GM12878 (cell line): Measurements from ENCODE around the gene MTFP1. TPM values are rescaled to one million over a fixed set of nuclear protein-coding genes. Genes with fewer than 3 reads are reported as not detected.

Source experiments
- ATAC-seq: fragments of 200-7000 bp; cut with Tn5 transposase; 3 replicates; pipeline ENCODE4 v1.9.1; 2020; ENCODE audit warnings: mild to moderate bottlenecking, moderate library complexity
- BruUV-seq: library from RNA; stranded (reverse); fragments of 400-500 nt; replicated peaks from 2 replicates; lab custom pipeline; 2021; lab: Mats Ljungman, UMichigan
- CTCF ChIA-PET: fragments of 300-600 bp; sonication (Branson Sonifier 250); formaldehyde crosslinking; extraction: SDS; loops from one replicate; lab custom pipeline; 2021; ENCODE audit warnings: inconsistent platforms; lab: Yijun Ruan, JAX
- POLR2A ChIA-PET: fragments of 350-600 bp; formaldehyde crosslinking; extraction: SDS; loops from one replicate; lab custom pipeline; 2021; ENCODE audit warnings: inconsistent platforms; lab: Charles Lee
- RAD21 ChIA-PET: fragments of 300-600 bp; sonication (Branson Sonifier 250); formaldehyde crosslinking; loops from one replicate; lab custom pipeline; 2023; ENCODE audit warnings: antibody characterized with exemption; ENCODE audit not compliant: unreplicated experiment; lab: Charles Lee
- SMC1A ChIA-PET: fragments of 300-600 bp; sonication (Branson Sonifier 250); formaldehyde crosslinking; loops from one replicate; lab custom pipeline; 2023; ENCODE audit not compliant: unreplicated experiment, uncharacterized antibody; lab: Charles Lee
- DNase-seq: peaks from one replicate; pipeline ENCODE4 v3.0.0-alpha.2; 2011; ENCODE audit warnings: low read depth, low spot score
- FAIRE-seq: peaks from 3 replicates; lab custom pipeline; 2011; peaks lifted over from hg19 to GRCh38; lab: Jason Lieb, UNC
- H2AFZ ChIP-seq: 2 replicates; pipeline ENCODE4 v1.6.0; 2011; ENCODE audit warnings: low read depth, low read length, control low read depth; ENCODE audit not compliant: control insufficient read depth
- H3K27ac ChIP-seq: 2 replicates; pipeline ENCODE4 v1.5.1; 2011; ENCODE audit warnings: control low read depth; ENCODE audit not compliant: control insufficient read depth, insufficient read depth
- H3K27me3 ChIP-seq, 2 experiments: replicated peaks in 1 of 2; 2 replicates each; pipeline versions ENCODE4 v1.6.0 to v1.6.1; 2011; ENCODE audit warnings: low read length in 1 of 2; ENCODE audit not compliant: control insufficient read depth in 2 of 2, insufficient read depth in 2 of 2
- H3K36me3 ChIP-seq, 2 experiments: 2 replicates each; pipeline ENCODE4 v1.5.1; 2011; ENCODE audit warnings: low read length in 1 of 2; ENCODE audit not compliant: control insufficient read depth in 2 of 2, insufficient read depth in 2 of 2
- H3K4me1 ChIP-seq: 2 replicates; pipeline ENCODE4 v1.6.1; 2011; ENCODE audit warnings: mild to moderate bottlenecking, low read length, moderate library complexity, mixed read lengths; ENCODE audit not compliant: control insufficient read depth, insufficient read depth
- H3K4me2 ChIP-seq: 2 replicates; pipeline ENCODE4 v1.6.0; 2011; ENCODE audit warnings: control low read depth; ENCODE audit not compliant: control insufficient read depth, insufficient read depth
- H3K4me3 ChIP-seq: fragments of 200-600 bp; sonication (generic); 2 replicates; pipeline ENCODE4 v1.5.1; 2016
- H3K79me2 ChIP-seq: 2 replicates; pipeline ENCODE4 v1.6.0; 2011; ENCODE audit warnings: low read length; ENCODE audit not compliant: control insufficient read depth, insufficient read depth
- H3K9ac ChIP-seq: 2 replicates; pipeline ENCODE4 v1.8.0; 2011; ENCODE audit warnings: low read length, control low read depth, mixed read lengths; ENCODE audit not compliant: control insufficient read depth, insufficient read depth
- H3K9me3 ChIP-seq: replicated peaks from 3 replicates; pipeline ENCODE4 v1.5.1; 2011; ENCODE audit warnings: mild to moderate bottlenecking, low read length; ENCODE audit not compliant: control insufficient read depth, insufficient read depth
- H4K20me1 ChIP-seq: 2 replicates; pipeline ENCODE4 v1.6.0; 2011; ENCODE audit not compliant: control insufficient read depth, insufficient read depth
- CBX5 ChIP-seq: sonication (generic); IDR thresholded peaks from 2 replicates; pipeline ENCODE4 v1.6.1; 2016; ENCODE audit warnings: low read depth, moderate library complexity, mild to moderate bottlenecking, inconsistent platforms
- CHD2 ChIP-seq: IDR thresholded peaks from 2 replicates; pipeline ENCODE4 v1.6.1; 2011; ENCODE audit warnings: low read depth, low read length, improper control_type of control experiment, borderline replicate concordance
- CHD4 ChIP-seq: fragments of 200-600 bp; sonication (generic); IDR thresholded peaks from 2 replicates; pipeline ENCODE4 v1.6.1; 2016; ENCODE audit warnings: mild to moderate bottlenecking
- CUX1 ChIP-seq: IDR thresholded peaks from 2 replicates; pipeline ENCODE4 v1.6.1; 2012; ENCODE audit warnings: improper control_type of control experiment, low read depth, low read length; ENCODE audit not compliant: insufficient replicate concordance
- DPF2 ChIP-seq: fragments of 450-650 bp; IDR thresholded peaks from 2 replicates; pipeline ENCODE4 v1.6.1; 2017; ENCODE audit warnings: mild to moderate bottlenecking
- FOXK2 ChIP-seq: fragments of 450-650 bp; IDR thresholded peaks from 2 replicates; pipeline ENCODE4 v1.6.1; 2017; ENCODE audit warnings: mild to moderate bottlenecking, moderate library complexity
- HCFC1 ChIP-seq: fragments of 150-350 bp; IDR thresholded peaks from 2 replicates; pipeline ENCODE4 v1.6.1; 2014; ENCODE audit warnings: low read length
- NR2C1 ChIP-seq: fragments of 450-650 bp; IDR thresholded peaks from 2 replicates; pipeline ENCODE4 v1.6.1; 2017; ENCODE audit warnings: antibody characterized with exemption, mild to moderate bottlenecking, moderate library complexity
- POLR2AphosphoS2 ChIP-seq: IDR thresholded peaks from 2 replicates; pipeline ENCODE4 v1.6.1; 2011; ENCODE audit warnings: low read depth, mild to moderate bottlenecking, low read length, improper control_type of control experiment, moderate library complexity
- RBBP5 ChIP-seq: fragments of 200-600 bp; sonication (generic); conservative IDR thresholded peaks from 2 replicates; pipeline ENCODE4 v1.6.1; 2016
- RCOR1 ChIP-seq: conservative IDR thresholded peaks from 2 replicates; pipeline ENCODE4 v1.6.1; 2012; ENCODE audit warnings: low read depth, low read length, improper control_type of control experiment
- RFX5 ChIP-seq: IDR thresholded peaks from 2 replicates; pipeline ENCODE4 v1.6.1; 2011; ENCODE audit warnings: low read depth, low read length, improper control_type of control experiment
- RUNX3 ChIP-seq: IDR thresholded peaks from 2 replicates; pipeline ENCODE4 v1.6.1; 2012; ENCODE audit warnings: low read length, inconsistent platforms
- SUPT20H ChIP-seq: IDR thresholded peaks from 2 replicates; pipeline ENCODE4 v1.6.1; 2011; ENCODE audit warnings: low read depth, mild to moderate bottlenecking, low read length, moderate library complexity, borderline replicate concordance; ENCODE audit not compliant: control insufficient read depth
- ZNF622 ChIP-seq: fragments of 450-650 bp; IDR thresholded peaks from 2 replicates; pipeline ENCODE4 v1.6.1; 2017; ENCODE audit warnings: mild to moderate bottlenecking, inconsistent platforms
- WGBS: methylation state at CpG from one replicate; pipeline ENCODE4 v1.1.6; 2016; ENCODE audit warnings: low lambda C conversion rate; ENCODE audit not compliant: insufficient replicate concordance, insufficient coverage; ENCODE audit errors: missing lambda C conversion rate; 5-methylcytosine and 5-hydroxymethylcytosine counted together
- in situ Hi-C: fragments of 300-500 bp; cut with MboI; formaldehyde crosslinking; loops from 9 replicates; pipeline ENCODE4 v1.14.3; 2018; ENCODE audit warnings: mixed read lengths
- intact Hi-C: fragments of 100-400 bp; cut with micrococcal nuclease; formaldehyde crosslinking; loops from one replicate; pipeline ENCODE4 v1.14.2; 2022; ENCODE audit not compliant: unreplicated experiment
- polyA plus RNA-seq, 11 experiments: library from polyadenylated mRNA; depleted of rRNA in 4 of 11; unstranded in 6 of 11; stranded (reverse) in 5 of 11; fragments of >200 nt; fragmentation: Nextera tagmentation in 4 of 11; fragmentation: Illumina TruSeq in 1 of 11; extraction: Ambion mirVana in 4 of 11; extraction: Trizol in 1 of 11; gene quantifications; 1 replicate in 1 of 11; 2 replicates in 10 of 11; pipeline versions ENCODE4 v1.2.1 to v1.2.3, GENCODE V29; 2011 to 2016; ENCODE audit warnings: inconsistent platforms in 2 of 11, missing spikeins in 2 of 11, low read depth in 1 of 11
- total RNA-seq, 4 experiments: library from RNA; depleted of rRNA in 3 of 4; stranded (reverse); fragments of >200 nt in 3 of 4; fragmentation: Illumina TruSeq in 1 of 4; extraction: Trizol in 1 of 4; gene quantifications; 2 replicates each; pipeline versions ENCODE4 v1.2.1 to v1.2.3, GENCODE V29; 2013 to 2021
- TF ChIP-seq, protein P1 (sequence below): fragments of 150-350 bp; IDR thresholded peaks from 2 replicates; pipeline ENCODE4 v1.6.1; 2016; ENCODE audit warnings: low read depth, low read length
- TF ChIP-seq, protein P2 (sequence below): IDR thresholded peaks from 2 replicates; pipeline ENCODE4 v1.6.1; 2012; ENCODE audit warnings: low read length, inconsistent platforms

MTFP1 gene
- total and polyA plus RNA-seq, 10 of the 15 experiments (the other 5 are each of a cell fraction or from before 2014, with no cell fraction given): 20.5 to 133 (median 59.8) TPM

GRCh38 chr22:30436196-30436595 is 10.6 kb downstream of the MTFP1 start:
- H3K36me3 ChIP-seq: no peaks in the 10 kb centered on the region
- no peaks in the 10 kb centered on the region for H3K79me2 ChIP-seq
- ChIA-PET SMC1A (no interaction called here), POLR2A (interaction anchor here (1.0 kb wide), 1 partner anchor 22 kb away, joined by 3 read pairs; no protein-coding TSS in a partner anchor), RAD21 (no interaction called here), CTCF (interaction anchor here (1.0 to 1.5 kb wide), 2 partner anchors 9 to 12 kb away, joined by 4 to 10 read pairs; no protein-coding TSS in a partner anchor)
- no peak for TF ChIP-seq RBBP5
- TF ChIP-seq, protein P1, sequence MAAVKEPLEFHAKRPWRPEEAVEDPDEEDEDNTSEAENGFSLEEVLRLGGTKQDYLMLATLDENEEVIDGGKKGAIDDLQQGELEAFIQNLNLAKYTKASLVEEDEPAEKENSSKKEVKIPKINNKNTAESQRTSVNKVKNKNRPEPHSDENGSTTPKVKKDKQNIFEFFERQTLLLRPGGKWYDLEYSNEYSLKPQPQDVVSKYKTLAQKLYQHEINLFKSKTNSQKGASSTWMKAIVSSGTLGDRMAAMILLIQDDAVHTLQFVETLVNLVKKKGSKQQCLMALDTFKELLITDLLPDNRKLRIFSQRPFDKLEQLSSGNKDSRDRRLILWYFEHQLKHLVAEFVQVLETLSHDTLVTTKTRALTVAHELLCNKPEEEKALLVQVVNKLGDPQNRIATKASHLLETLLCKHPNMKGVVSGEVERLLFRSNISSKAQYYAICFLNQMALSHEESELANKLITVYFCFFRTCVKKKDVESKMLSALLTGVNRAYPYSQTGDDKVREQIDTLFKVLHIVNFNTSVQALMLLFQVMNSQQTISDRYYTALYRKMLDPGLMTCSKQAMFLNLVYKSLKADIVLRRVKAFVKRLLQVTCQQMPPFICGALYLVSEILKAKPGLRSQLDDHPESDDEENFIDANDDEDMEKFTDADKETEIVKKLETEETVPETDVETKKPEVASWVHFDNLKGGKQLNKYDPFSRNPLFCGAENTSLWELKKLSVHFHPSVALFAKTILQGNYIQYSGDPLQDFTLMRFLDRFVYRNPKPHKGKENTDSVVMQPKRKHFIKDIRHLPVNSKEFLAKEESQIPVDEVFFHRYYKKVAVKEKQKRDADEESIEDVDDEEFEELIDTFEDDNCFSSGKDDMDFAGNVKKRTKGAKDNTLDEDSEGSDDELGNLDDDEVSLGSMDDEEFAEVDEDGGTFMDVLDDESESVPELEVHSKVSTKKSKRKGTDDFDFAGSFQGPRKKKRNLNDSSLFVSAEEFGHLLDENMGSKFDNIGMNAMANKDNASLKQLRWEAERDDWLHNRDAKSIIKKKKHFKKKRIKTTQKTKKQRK: no peak
- TF ChIP-seq RCOR1: no peak
- TF ChIP-seq POLR2AphosphoS2: no peak
- no peak for TF ChIP-seq CBX5
- no peak for TF ChIP-seq DPF2
- TF ChIP-seq RUNX3: no peak
- no peak for TF ChIP-seq HCFC1
- no peak for TF ChIP-seq ZNF622
- TF ChIP-seq CUX1: no peak
- no peak for TF ChIP-seq SUPT20H
- TF ChIP-seq, protein P2, sequence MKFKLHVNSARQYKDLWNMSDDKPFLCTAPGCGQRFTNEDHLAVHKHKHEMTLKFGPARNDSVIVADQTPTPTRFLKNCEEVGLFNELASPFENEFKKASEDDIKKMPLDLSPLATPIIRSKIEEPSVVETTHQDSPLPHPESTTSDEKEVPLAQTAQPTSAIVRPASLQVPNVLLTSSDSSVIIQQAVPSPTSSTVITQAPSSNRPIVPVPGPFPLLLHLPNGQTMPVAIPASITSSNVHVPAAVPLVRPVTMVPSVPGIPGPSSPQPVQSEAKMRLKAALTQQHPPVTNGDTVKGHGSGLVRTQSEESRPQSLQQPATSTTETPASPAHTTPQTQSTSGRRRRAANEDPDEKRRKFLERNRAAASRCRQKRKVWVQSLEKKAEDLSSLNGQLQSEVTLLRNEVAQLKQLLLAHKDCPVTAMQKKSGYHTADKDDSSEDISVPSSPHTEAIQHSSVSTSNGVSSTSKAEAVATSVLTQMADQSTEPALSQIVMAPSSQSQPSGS: no peak
- TF ChIP-seq NR2C1: no peak
- TF ChIP-seq FOXK2: no peak
- TF ChIP-seq CHD4: no peak
- no peak for TF ChIP-seq RFX5
- no peak for TF ChIP-seq CHD2
- H3K4me2 ChIP-seq: peak overlapping the region; percentile 59
- H3K4me3 ChIP-seq: no peak overlapping the region
- no peaks in the 10 kb centered on the region for H4K20me1 ChIP-seq
- DNase-seq: no peak
- H3K27me3 ChIP-seq: no peaks in the 10 kb centered on the region
- intact Hi-C loops (no loop called here), in situ Hi-C loops (no loop called here)
- no peak overlapping the region for H3K27ac ChIP-seq
- H3K9me3 ChIP-seq: peaks cover 8% of the 10 kb centered on the region; the same call in 2 of the 3 replicates
- H3K9ac ChIP-seq: peak overlapping the region; percentile 8; the same call in 1 of the 2 replicates
- 71% methylated on average over 2 of the region's 2 CpGs for WGBS
- no peak for FAIRE-seq
- H3K4me1 ChIP-seq: peaks cover 8% of the 10 kb centered on the region
- H2AFZ ChIP-seq: peak overlapping the region; percentile 73
- ATAC-seq: no peak
- no TSS peak for BruUV-seq
